IPS-NIHi7 (cell line): ENCODE results near the gene ZSWIM1.

Experiments used
- DNase-seq: peaks from one replicate; pipeline ENCODE4 v3.0.0; 2012; ENCODE audit warnings: mixed read lengths; ENCODE audit errors: extremely low spot score

Gene ZSWIM1

GRCh38 chr20:45908084-45908483 lies 27.1 kb downstream of the ZSWIM1 start:
- DNase-seq = no peak

- no peak for DNase-seq
Observed at GRCh38 chr20:45909336-45909808, 28.3 kb downstream of the ZSWIM1 start.

GRCh38 chr20:45909817-45910669 lies 29.0 kb downstream of the ZSWIM1 start:
- no peak for DNase-seq

GRCh38 chr20:45910670-45911485 lies 29.9 kb downstream of the ZSWIM1 start:
- DNase-seq = peak; percentile 98

GRCh38 chr20:45911486-45912343 lies 30.7 kb downstream of the ZSWIM1 start, which contains the start of gene PLTP:
PLTP (minus strand) TSS chr20:45912155; CDS start chr20:45911452, 703 bp downstream.
- peak; percentile 68 for DNase-seq

GRCh38 chr20:45912344-45912682 lies 31.3 kb downstream of the ZSWIM1 start:
- DNase-seq = no peak

- no peak for DNase-seq
Observed at GRCh38 chr20:45913116-45913515, 32.1 kb downstream of the ZSWIM1 start.

- no peak for DNase-seq
Observed at GRCh38 chr20:45917790-45918141, 36.7 kb downstream of the ZSWIM1 start.

GRCh38 chr20:45918182-45918737 lies 37.2 kb downstream of the ZSWIM1 start:
- no peak for DNase-seq

- no peak for DNase-seq
Observed at GRCh38 chr20:45918779-45919537, 37.9 kb downstream of the ZSWIM1 start.

GRCh38 chr20:45919542-45920399 lies 38.7 kb downstream of the ZSWIM1 start:
- DNase-seq = no peak

GRCh38 chr20:45920462-45921336 lies 39.7 kb downstream of the ZSWIM1 start:
- no peak for DNase-seq

- no peak for DNase-seq
Observed at GRCh38 chr20:45921337-45922189, 40.5 kb downstream of the ZSWIM1 start.

- DNase-seq = no peak
Observed at GRCh38 chr20:45924391-45925261, 43.6 kb downstream of the ZSWIM1 start.

- no peak for DNase-seq
Observed at GRCh38 chr20:45925821-45926506, 44.9 kb downstream of the ZSWIM1 start.

- DNase-seq = no peak
Observed at GRCh38 chr20:45926731-45927070, 45.7 kb downstream of the ZSWIM1 start.
